H9 (cell line): ENCODE measurements around the gene OPTN. TPM values are rescaled to one million over a fixed set of nuclear protein-coding genes. Genes with fewer than 3 reads are reported as not detected.

Experiments used
- DNase-seq: peaks from one replicate; pipeline ENCODE4 v3.0.0-alpha.2; 2017
- H2AFZ ChIP-seq: one replicate; pipeline ENCODE4 v1.6.1; 2013; ENCODE audit warnings: mild to moderate bottlenecking, low read length, control low read depth, moderate library complexity
- H2AK5ac ChIP-seq: 2 replicates; pipeline ENCODE4 v1.6.1; 2013; ENCODE audit warnings: low read length, control low read depth, mixed read lengths; ENCODE audit not compliant: insufficient read length
- H2BK120ac ChIP-seq: one replicate; pipeline ENCODE4 v1.6.1; 2013; ENCODE audit warnings: low read depth, mild to moderate bottlenecking, low read length, control low read depth, inconsistent platforms; ENCODE audit not compliant: poor library complexity, severe bottlenecking
- H2BK12ac ChIP-seq: 2 replicates; pipeline ENCODE4 v1.6.1; 2013; ENCODE audit warnings: low read length, control low read depth, mixed read lengths, low read depth; ENCODE audit not compliant: insufficient read length
- H2BK15ac ChIP-seq: 2 replicates; pipeline ENCODE4 v1.6.1; 2013; ENCODE audit warnings: low read depth, low read length, control low read depth
- H2BK20ac ChIP-seq: one replicate; pipeline ENCODE4 v1.6.1; 2013; ENCODE audit warnings: low read depth, mild to moderate bottlenecking, low read length, control low read depth, inconsistent platforms; ENCODE audit not compliant: poor library complexity, severe bottlenecking
- H2BK5ac ChIP-seq: 2 replicates; pipeline ENCODE4 v1.6.1; 2013; ENCODE audit warnings: low read length, control low read depth, mixed read lengths; ENCODE audit not compliant: insufficient read length
- H3K14ac ChIP-seq: 2 replicates; pipeline ENCODE4 v1.6.1; 2013; ENCODE audit warnings: low read length, control low read depth; ENCODE audit not compliant: insufficient read depth
- H3K18ac ChIP-seq: 2 replicates; pipeline ENCODE4 v1.6.1; 2013; ENCODE audit warnings: low read depth, mild to moderate bottlenecking, mixed read lengths, low read length, control low read depth; ENCODE audit not compliant: insufficient read length
- H3K23ac ChIP-seq: 2 replicates; pipeline ENCODE4 v1.6.1; 2013; ENCODE audit warnings: low read length, control low read depth, mixed read lengths, low read depth; ENCODE audit not compliant: insufficient read length
- H3K23me2 ChIP-seq: 2 replicates; pipeline ENCODE4 v1.6.1; 2013; ENCODE audit warnings: low read depth, mild to moderate bottlenecking, mixed read lengths, low read length, control low read depth; ENCODE audit not compliant: insufficient read length, poor library complexity, severe bottlenecking
- H3K27ac ChIP-seq: 2 replicates; pipeline ENCODE4 v1.5.1; 2013; ENCODE audit warnings: low read length, control low read depth, mixed read lengths, low read depth; ENCODE audit not compliant: insufficient read length
- H3K27me3 ChIP-seq: 2 replicates; pipeline ENCODE4 v1.6.1; 2013; ENCODE audit warnings: low read length, control low read depth, inconsistent platforms; ENCODE audit not compliant: insufficient read depth
- H3K4ac ChIP-seq: 2 replicates; pipeline ENCODE4 v1.6.1; 2013; ENCODE audit warnings: low read depth, mild to moderate bottlenecking, control low read depth, inconsistent platforms, low read length, moderate library complexity
- H3K4me1 ChIP-seq: 2 replicates; pipeline ENCODE4 v1.6.1; 2013; ENCODE audit warnings: low read length, control low read depth, inconsistent platforms; ENCODE audit not compliant: insufficient read depth
- H3K4me2 ChIP-seq: 2 replicates; pipeline ENCODE4 v1.6.1; 2013; ENCODE audit warnings: low read length, control low read depth, mixed read lengths; ENCODE audit not compliant: insufficient read length, insufficient read depth
- H3K56ac ChIP-seq: 2 replicates; pipeline ENCODE4 v1.6.1; 2013; ENCODE audit warnings: low read depth, mild to moderate bottlenecking, mixed read lengths, low read length, control low read depth; ENCODE audit not compliant: insufficient read length
- H3K79me1 ChIP-seq: 2 replicates; pipeline ENCODE4 v1.6.1; 2013; ENCODE audit warnings: low read depth, mild to moderate bottlenecking, moderate library complexity, low read length, control low read depth, inconsistent platforms; ENCODE audit not compliant: insufficient read depth, poor library complexity, severe bottlenecking
- H3K79me2 ChIP-seq: 2 replicates; pipeline ENCODE4 v1.6.1; 2013; ENCODE audit warnings: low read length, control low read depth, inconsistent platforms; ENCODE audit not compliant: insufficient read depth
- H3K9ac ChIP-seq: 2 replicates; pipeline ENCODE4 v1.6.1; 2013; ENCODE audit warnings: low read length, control low read depth, mixed read lengths; ENCODE audit not compliant: insufficient read length; ENCODE audit errors: extremely low read depth
- H3K9me3 ChIP-seq: one replicate; pipeline ENCODE4 v1.6.1; 2013; ENCODE audit warnings: low read depth, low read length, inconsistent platforms; ENCODE audit not compliant: control insufficient read depth
- H3T11ph ChIP-seq: one replicate; pipeline ENCODE4 v1.6.1; 2013; ENCODE audit warnings: mild to moderate bottlenecking, low read length, control low read depth, inconsistent platforms
- H4K20me1 ChIP-seq: one replicate; pipeline ENCODE4 v1.6.1; 2013; ENCODE audit not compliant: control insufficient read depth, insufficient read length, insufficient read depth
- H4K5ac ChIP-seq: 2 replicates; pipeline ENCODE4 v1.6.1; 2013; ENCODE audit warnings: low read depth, mild to moderate bottlenecking, mixed read lengths, low read length, control low read depth; ENCODE audit not compliant: insufficient read length
- H4K8ac ChIP-seq: replicated peaks from 2 replicates; pipeline ENCODE4 v1.6.1; 2013; ENCODE audit warnings: low read length, control low read depth, mixed read lengths, low read depth; ENCODE audit not compliant: insufficient read length
- H4K91ac ChIP-seq: 2 replicates; pipeline ENCODE4 v1.6.1; 2013; ENCODE audit warnings: low read depth, mild to moderate bottlenecking, moderate library complexity, mixed read lengths, low read length, control low read depth; ENCODE audit not compliant: insufficient read length
- H3K27ac Mint-ChIP-seq, 3 experiments: 2 replicates in 2 of 3; 3 replicates in 1 of 3; pipeline ENCODE4 v1.8.0; 2020 to 2021; ENCODE audit warnings: mixed read lengths in 3 of 3, mild to moderate bottlenecking in 1 of 3, moderate library complexity in 1 of 3
- H3K27me3 Mint-ChIP-seq: 2 replicates; pipeline ENCODE4 v1.8.0; 2021; ENCODE audit warnings: low read depth, mild to moderate bottlenecking, moderate library complexity, mixed read lengths
- H3K36me3 Mint-ChIP-seq, 3 experiments: 2 replicates in 2 of 3; 3 replicates in 1 of 3; pipeline ENCODE4 v1.8.0; 2020 to 2021; ENCODE audit warnings: low read depth in 3 of 3, mixed read lengths in 3 of 3; ENCODE audit not compliant: insufficient read depth in 1 of 3
- H3K4me1 Mint-ChIP-seq, 2 experiments: 2 replicates each; pipeline ENCODE4 v1.8.0; 2020; ENCODE audit warnings: mixed read lengths in 2 of 2
- H3K4me3 Mint-ChIP-seq, 2 experiments: 2 replicates in 1 of 2; 3 replicates in 1 of 2; pipeline ENCODE4 v1.8.0; 2020 to 2021; ENCODE audit warnings: mild to moderate bottlenecking in 2 of 2, mixed read lengths in 2 of 2, moderate library complexity in 1 of 2
- H3K9me3 Mint-ChIP-seq, 2 experiments: 2 replicates in 1 of 2; 3 replicates in 1 of 2; pipeline ENCODE4 v1.8.0; 2020; ENCODE audit warnings: mild to moderate bottlenecking in 2 of 2, mixed read lengths in 2 of 2, moderate library complexity in 1 of 2
- CTCF ChIP-seq: fragments of 200-600 bp; sonication (generic); conservative IDR thresholded peaks from 3 replicates; pipeline ENCODE4 v1.8.0; 2021; ENCODE audit warnings: antibody characterized with exemption, mild to moderate bottlenecking
- WGBS: extraction: QIAGEN DNeasy Blood & Tissue Kit; methylation state at CpG from one replicate; pipeline ENCODE4 v1.1.7; 2013; ENCODE audit warnings: missing lambda C conversion rate, low lambda C conversion rate, mixed read lengths; ENCODE audit not compliant: insufficient read length; ENCODE audit errors: extremely low coverage; 5-methylcytosine and 5-hydroxymethylcytosine counted together
- total RNA-seq: library from RNA; stranded (reverse); gene quantifications from 2 replicates; pipeline ENCODE4 v1.2.1, GENCODE V29; 2021

Gene OPTN
- total RNA-seq, 1 experiment from 2014 or later = 16.1 TPM

GRCh38 chr10:13072339-13072738 is 27.6 kb upstream of the OPTN start:
- Histone ChIP-seq H2BK120ac (no peak overlapping the region), H3K4me2 (no peak overlapping the region), H2AFZ (no peak overlapping the region), H3K4ac (no peak overlapping the region), H3K9me3 (no peaks in the 10 kb centered on the region), H3K23me2 (no peaks in the 10 kb centered on the region), H4K20me1 (no peaks in the 10 kb centered on the region), H3K4me1 (no peaks in the 10 kb centered on the region), H2BK5ac (no peak overlapping the region), H2BK12ac (no peak overlapping the region), H3K27me3 (no peaks in the 10 kb centered on the region), H2AK5ac (no peak overlapping the region), H3K27ac (no peak overlapping the region), H3K56ac (no peak overlapping the region), H3K23ac (no peak overlapping the region), H3T11ph (no peak overlapping the region), H2BK20ac (no peak overlapping the region), H4K91ac (no peak overlapping the region), H4K5ac (no peak overlapping the region), H2BK15ac (no peak overlapping the region), H3K18ac (no peak overlapping the region), H3K9ac (no peak overlapping the region), H3K14ac (no peak overlapping the region), H3K79me1 (no peaks in the 10 kb centered on the region), H4K8ac (no peak overlapping the region), H3K79me2 (no peaks in the 10 kb centered on the region)
- H3K4me1 Mint-ChIP-seq = peaks cover 0 to 2% of the 10 kb centered on the region in 2 experiments; a peak in 2 of 4 replicates
- peaks cover 7% of the 10 kb centered on the region for H3K27me3 Mint-ChIP-seq
- WGBS = no CpG with 5 or more reads among the region's 3 CpGs
- TF ChIP-seq CTCF = no peak
- peaks cover 12 to 30% of the 10 kb centered on the region in 2 experiments for H3K9me3 Mint-ChIP-seq
- DNase-seq = no peak
- H3K27ac Mint-ChIP-seq = no peak overlapping the region
- H3K4me3 Mint-ChIP-seq = no peak overlapping the region
- peaks cover 3 to 25% (median 6%) of the 10 kb centered on the region in 3 experiments; a peak in 5 of 7 replicates for H3K36me3 Mint-ChIP-seq
